ENCODE measurements around the gene INPP4A.

DNA sequence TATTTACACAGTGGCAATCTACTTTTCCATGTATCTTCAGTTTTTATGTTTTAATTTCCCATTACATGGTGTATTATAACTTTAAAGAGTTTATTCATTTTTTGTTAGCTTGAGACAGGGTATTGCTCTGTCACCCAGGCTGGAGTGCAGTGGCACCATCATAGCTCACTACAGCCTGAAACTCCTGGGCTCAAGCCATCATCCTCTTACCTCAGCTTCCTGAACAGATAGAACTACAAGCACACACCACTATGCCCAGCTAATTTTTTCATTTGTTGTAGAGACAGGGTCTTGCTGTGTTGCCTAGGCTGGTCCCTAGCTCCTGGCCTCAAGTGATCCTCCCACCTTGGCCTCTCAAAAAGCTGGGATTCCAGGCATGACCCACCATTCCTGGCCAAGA is 96.8 kb downstream of the INPP4A start:
- TF ChIP-seq PHF21A (CRISPR knock-in tag; IDR thresholded peaks at IDR 0.05): no peak
- TF ChIP-seq KAT8 (CRISPR knock-in tag; IDR thresholded peaks at IDR 0.05): no peak
- no peak for TF ChIP-seq ZNF460 (CRISPR knock-in tag; IDR thresholded peaks at IDR 0.05; ENCODE audit: borderline replicate concordance)
- TF ChIP-seq, protein P1, sequence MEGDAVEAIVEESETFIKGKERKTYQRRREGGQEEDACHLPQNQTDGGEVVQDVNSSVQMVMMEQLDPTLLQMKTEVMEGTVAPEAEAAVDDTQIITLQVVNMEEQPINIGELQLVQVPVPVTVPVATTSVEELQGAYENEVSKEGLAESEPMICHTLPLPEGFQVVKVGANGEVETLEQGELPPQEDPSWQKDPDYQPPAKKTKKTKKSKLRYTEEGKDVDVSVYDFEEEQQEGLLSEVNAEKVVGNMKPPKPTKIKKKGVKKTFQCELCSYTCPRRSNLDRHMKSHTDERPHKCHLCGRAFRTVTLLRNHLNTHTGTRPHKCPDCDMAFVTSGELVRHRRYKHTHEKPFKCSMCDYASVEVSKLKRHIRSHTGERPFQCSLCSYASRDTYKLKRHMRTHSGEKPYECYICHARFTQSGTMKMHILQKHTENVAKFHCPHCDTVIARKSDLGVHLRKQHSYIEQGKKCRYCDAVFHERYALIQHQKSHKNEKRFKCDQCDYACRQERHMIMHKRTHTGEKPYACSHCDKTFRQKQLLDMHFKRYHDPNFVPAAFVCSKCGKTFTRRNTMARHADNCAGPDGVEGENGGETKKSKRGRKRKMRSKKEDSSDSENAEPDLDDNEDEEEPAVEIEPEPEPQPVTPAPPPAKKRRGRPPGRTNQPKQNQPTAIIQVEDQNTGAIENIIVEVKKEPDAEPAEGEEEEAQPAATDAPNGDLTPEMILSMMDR (CRISPR knock-in tag; IDR thresholded peaks at IDR 0.05): no peak
- TF ChIP-seq SP4 (CRISPR knock-in tag; IDR thresholded peaks at IDR 0.05): no peak
